DOHH2 (cell line): Measurements from ENCODE around the gene LRRC59.

Source experiments
- H3F3A ChIP-seq: fragments of 200-600 bp; sonication (generic), shearing (Covaris generic); 2 replicates; pipeline ENCODE4 v1.6.0; 2016; ENCODE audit warnings: antibody characterized with exemption, mild to moderate bottlenecking; ENCODE audit not compliant: control insufficient read depth, insufficient read depth
- H3K27ac ChIP-seq: fragments of 200-600 bp; sonication (generic); 2 replicates; pipeline ENCODE4 v1.5.1; 2014; ENCODE audit warnings: low read depth, mild to moderate bottlenecking, low read length, moderate library complexity
- H3K27me3 ChIP-seq: fragments of 200-600 bp; sonication (generic); 2 replicates; pipeline ENCODE4 v1.6.1; 2014; ENCODE audit warnings: mild to moderate bottlenecking, low read length, mixed read lengths; ENCODE audit not compliant: control insufficient read depth
- H3K36me3 ChIP-seq: fragments of 200-600 bp; sonication (generic); 2 replicates; pipeline ENCODE4 v1.6.1; 2014; ENCODE audit warnings: mild to moderate bottlenecking, low read length, moderate library complexity, mixed read lengths; ENCODE audit not compliant: control insufficient read depth
- H3K4me1 ChIP-seq: fragments of 200-600 bp; sonication (generic); 2 replicates; pipeline ENCODE4 v1.6.1; 2014; ENCODE audit warnings: mild to moderate bottlenecking, low read length, mixed read lengths; ENCODE audit not compliant: control insufficient read depth
- H3K4me2 ChIP-seq: fragments of 200-600 bp; sonication (generic); 2 replicates; pipeline ENCODE4 v1.6.0; 2014; ENCODE audit warnings: mild to moderate bottlenecking, low read length, moderate library complexity
- H3K4me3 ChIP-seq: fragments of 200-600 bp; sonication (generic); 2 replicates; pipeline ENCODE4 v1.5.1; 2014; ENCODE audit warnings: mild to moderate bottlenecking, low read length, mixed read lengths
- H3K79me2 ChIP-seq: fragments of 200-600 bp; sonication (generic); 2 replicates; pipeline ENCODE4 v1.6.1; 2014; ENCODE audit warnings: mild to moderate bottlenecking, low read length, mixed read lengths; ENCODE audit not compliant: control insufficient read depth
- H3K9me2 ChIP-seq: fragments of 200-600 bp; sonication (generic); replicated peaks from 2 replicates; pipeline ENCODE4 v1.6.1; 2014; ENCODE audit warnings: mild to moderate bottlenecking, low read length, mixed read lengths; ENCODE audit not compliant: control insufficient read depth
- H3K9me3 ChIP-seq: fragments of 200-600 bp; sonication (generic); 2 replicates; pipeline ENCODE4 v1.6.1; 2014; ENCODE audit warnings: antibody characterized with exemption, low read length, mixed read lengths; ENCODE audit not compliant: control insufficient read depth, insufficient read depth
- H4K20me1 ChIP-seq: fragments of 200-600 bp; sonication (generic); 2 replicates; pipeline ENCODE4 v1.6.0; 2014; ENCODE audit warnings: low read depth, mild to moderate bottlenecking, antibody characterized with exemption, low read length, moderate library complexity; ENCODE audit not compliant: control insufficient read depth, insufficient read depth
- EZH2phosphoT487 ChIP-seq: fragments of 200-600 bp; sonication (generic); IDR thresholded peaks from 2 replicates; pipeline ENCODE4 v1.6.1; 2017; ENCODE audit warnings: borderline replicate concordance, mild to moderate bottlenecking, antibody characterized with exemption, low read length, moderate library complexity, mixed read lengths
- TF ChIP-seq, protein P1 (sequence below): fragments of 200-600 bp; sonication (generic); IDR thresholded peaks from one replicate; pipeline ENCODE4 v1.5.1; 2014; ENCODE audit warnings: antibody characterized with exemption, mild to moderate bottlenecking, low read depth, low read length; ENCODE audit not compliant: poor library complexity, severe bottlenecking

Gene LRRC59

DNA sequence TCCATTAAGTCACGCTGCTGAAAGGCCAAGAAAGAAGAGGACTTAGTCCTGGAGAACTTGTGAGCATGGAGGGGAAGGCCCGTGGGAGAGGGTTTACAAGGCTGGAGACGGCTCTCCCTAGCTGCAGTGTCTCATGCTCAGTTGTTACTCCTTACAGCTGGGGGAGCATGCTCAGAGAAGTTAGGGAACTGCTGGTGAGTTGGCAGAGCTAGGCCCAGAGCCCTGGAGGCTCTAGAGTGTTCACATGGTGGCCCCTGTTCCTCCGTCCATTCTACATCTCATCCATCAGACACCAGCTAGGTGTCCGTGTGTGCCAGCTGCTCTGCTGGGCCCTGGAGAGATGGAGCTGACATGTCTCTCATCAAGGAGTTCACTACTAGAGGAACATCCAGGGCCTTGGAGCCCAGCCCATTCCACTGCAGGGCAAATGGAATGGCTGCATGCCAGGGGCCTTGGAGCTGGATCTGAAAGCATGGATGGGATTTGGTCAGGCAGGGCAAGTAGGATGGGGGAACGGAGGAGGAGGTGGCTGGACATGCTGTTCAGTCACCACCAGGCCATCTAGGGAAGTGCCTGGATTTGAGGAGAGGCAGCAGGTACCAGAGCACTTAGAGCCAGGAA, 45.1 kb downstream of the LRRC59 start:
- Histone ChIP-seq H3K4me2 (no peak overlapping the region), H4K20me1 (0 out of 2 replicates have a peak, but pooled peaks cover 10% of the 10 kb centered on the region), H3F3A (no peaks in the 10 kb centered on the region), H3K4me3 (no peak overlapping the region), H3K9me3 (no peaks in the 10 kb centered on the region), H3K36me3 (peaks cover 36% of the 10 kb centered on the region), H3K79me2 (peaks cover 25% of the 10 kb centered on the region), H3K27me3 (no peaks in the 10 kb centered on the region), H3K9me2 (no peaks in the 10 kb centered on the region), H3K27ac (no peak overlapping the region), H3K4me1 (peaks cover 5% of the 10 kb centered on the region)
- TF ChIP-seq, protein P1, sequence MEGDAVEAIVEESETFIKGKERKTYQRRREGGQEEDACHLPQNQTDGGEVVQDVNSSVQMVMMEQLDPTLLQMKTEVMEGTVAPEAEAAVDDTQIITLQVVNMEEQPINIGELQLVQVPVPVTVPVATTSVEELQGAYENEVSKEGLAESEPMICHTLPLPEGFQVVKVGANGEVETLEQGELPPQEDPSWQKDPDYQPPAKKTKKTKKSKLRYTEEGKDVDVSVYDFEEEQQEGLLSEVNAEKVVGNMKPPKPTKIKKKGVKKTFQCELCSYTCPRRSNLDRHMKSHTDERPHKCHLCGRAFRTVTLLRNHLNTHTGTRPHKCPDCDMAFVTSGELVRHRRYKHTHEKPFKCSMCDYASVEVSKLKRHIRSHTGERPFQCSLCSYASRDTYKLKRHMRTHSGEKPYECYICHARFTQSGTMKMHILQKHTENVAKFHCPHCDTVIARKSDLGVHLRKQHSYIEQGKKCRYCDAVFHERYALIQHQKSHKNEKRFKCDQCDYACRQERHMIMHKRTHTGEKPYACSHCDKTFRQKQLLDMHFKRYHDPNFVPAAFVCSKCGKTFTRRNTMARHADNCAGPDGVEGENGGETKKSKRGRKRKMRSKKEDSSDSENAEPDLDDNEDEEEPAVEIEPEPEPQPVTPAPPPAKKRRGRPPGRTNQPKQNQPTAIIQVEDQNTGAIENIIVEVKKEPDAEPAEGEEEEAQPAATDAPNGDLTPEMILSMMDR, result no peak
- no peak for TF ChIP-seq EZH2phosphoT487

GRCh38 chr17:50350733-50351132, 46.6 kb downstream of the LRRC59 start:
- Histone ChIP-seq H3K4me3 (no peak overlapping the region), H3K27ac (no peak overlapping the region), H3K36me3 (peaks cover 21% of the 10 kb centered on the region), H3K4me2 (no peak overlapping the region), H3K79me2 (peaks cover 34% of the 10 kb centered on the region), H3K9me3 (no peaks in the 10 kb centered on the region), H3K27me3 (no peaks in the 10 kb centered on the region), H4K20me1 (0 out of 2 replicates have a peak, but pooled peaks cover 12% of the 10 kb centered on the region), H3F3A (no peaks in the 10 kb centered on the region), H3K9me2 (no peaks in the 10 kb centered on the region), H3K4me1 (peaks cover 9% of the 10 kb centered on the region)
- TF ChIP-seq, protein P1, result no peak
- TF ChIP-seq EZH2phosphoT487, result no peak

DNA sequence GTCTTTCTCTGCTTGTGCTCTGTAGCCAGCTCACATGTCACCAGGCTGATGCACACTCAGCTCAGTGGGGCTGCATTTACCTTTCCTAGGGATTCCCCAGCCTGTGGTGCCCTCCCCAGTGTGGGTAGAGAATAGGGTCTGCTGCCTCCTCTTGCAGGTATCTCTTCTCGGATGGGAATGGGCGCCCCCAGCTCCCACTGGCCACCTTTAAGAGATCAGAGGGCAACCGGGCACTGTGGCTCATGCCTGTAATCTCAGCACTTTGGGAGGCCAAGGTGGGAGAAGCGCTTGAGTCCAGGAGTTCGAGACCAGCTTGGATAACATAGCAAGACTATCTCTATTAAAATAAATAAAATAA, 48.1 kb downstream of the LRRC59 start:
- no peaks in the 10 kb centered on the region for H3K9me3 ChIP-seq
- peaks cover 34% of the 10 kb centered on the region for H3K79me2 ChIP-seq

More for the DNA sequence above, 48.1 kb downstream of the LRRC59 start:
- Histone ChIP-seq H3K27me3 (no peaks in the 10 kb centered on the region), H3K4me1 (peaks cover 17% of the 10 kb centered on the region), H3K4me3 (no peak overlapping the region), H3K36me3 (peaks cover 7% of the 10 kb centered on the region), H3K4me2 (no peak overlapping the region), H3K9me2 (no peaks in the 10 kb centered on the region), H3K27ac (no peak overlapping the region), H4K20me1 (0 out of 2 replicates have a peak, but pooled peaks cover 12% of the 10 kb centered on the region), H3F3A (no peaks in the 10 kb centered on the region)
- TF ChIP-seq EZH2phosphoT487, result no peak
- TF ChIP-seq, protein P1, result no peak
